HG02610 (cell line): ENCODE data around the gene TAGLN3.

Experiments
- ATAC-seq: cut with Tn5 transposase; IDR thresholded peaks from one replicate; pipeline ENCODE4 v1.9.1; 2021; ENCODE audit warnings: mild to moderate bottlenecking, moderate library complexity; ENCODE audit not compliant: unreplicated experiment

The TAGLN3 gene

GRCh38 chr3:111998636-111999483, at the start of gene TAGLN3:
Gene TAGLN3, plus strand, starts transcription at chr3:111998922. Its CDS starts 501 bp downstream, at chr3:111999423.
- peak; percentile 42 for ATAC-seq

DNA sequence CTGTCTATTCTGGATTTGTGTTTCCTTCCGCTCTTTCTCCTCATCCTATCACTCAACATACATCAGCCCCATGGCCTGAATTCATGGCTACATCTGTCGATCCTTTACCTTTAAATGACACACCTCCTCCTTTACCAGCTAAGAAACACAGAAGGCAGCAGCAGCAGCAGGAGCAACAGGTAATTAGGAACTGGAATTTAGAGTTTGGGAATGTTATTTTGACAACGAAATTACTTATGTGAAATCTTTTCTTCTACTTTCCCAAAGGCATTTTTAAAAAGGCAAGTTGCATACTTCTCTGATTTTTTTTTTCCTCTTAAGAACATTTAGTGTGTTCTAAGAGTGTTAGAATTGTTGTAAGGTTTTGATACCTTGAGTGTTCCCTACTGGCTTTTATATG, 49.0 kb upstream of the TAGLN3 start:
- no peak for ATAC-seq

- no peak for ATAC-seq
These were observed 47.7 kb upstream of the TAGLN3 start for GRCh38 chr3:111951032-111951431.

- no peak for ATAC-seq
These were observed 46.6 kb upstream of the TAGLN3 start for GRCh38 chr3:111952086-111952485.

- no peak for ATAC-seq
These were observed 45.8 kb upstream of the TAGLN3 start for GRCh38 chr3:111952866-111953450.

DNA sequence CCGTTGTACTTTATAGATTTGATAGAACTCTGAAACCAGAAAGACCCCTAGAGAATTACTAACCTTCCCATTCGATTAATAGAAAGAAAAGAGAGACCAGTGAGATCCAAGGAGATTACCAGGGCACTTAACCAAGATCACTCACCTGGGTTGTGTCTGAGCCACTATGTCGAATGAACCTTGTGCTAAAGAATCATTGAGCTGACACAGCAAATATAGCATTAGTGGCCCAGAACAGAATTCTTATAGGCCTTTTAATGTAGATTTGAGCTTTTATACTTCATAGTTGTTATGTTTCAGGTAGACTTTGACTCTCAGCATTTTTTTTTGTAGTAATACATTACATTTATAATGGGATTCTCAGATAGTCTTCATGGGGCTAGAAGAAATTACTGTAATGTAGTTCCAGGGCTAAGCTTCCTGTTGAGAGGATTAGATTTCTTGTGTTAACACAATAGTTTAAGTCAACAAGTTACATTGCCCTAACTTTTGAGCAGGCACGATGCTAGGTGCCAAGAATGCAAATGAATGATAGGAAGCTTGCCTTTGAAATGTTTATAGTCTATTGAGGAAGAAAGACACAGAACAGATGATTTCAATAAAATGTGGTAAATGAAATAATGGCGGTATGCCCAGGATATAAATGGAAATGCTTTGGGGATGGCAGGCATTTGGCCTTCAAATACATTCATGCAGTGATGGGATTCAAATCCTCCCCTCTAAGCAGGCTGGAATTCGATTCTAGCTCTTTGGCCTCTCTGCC, 44.3 kb upstream of the TAGLN3 start:
- no peak for ATAC-seq

DNA sequence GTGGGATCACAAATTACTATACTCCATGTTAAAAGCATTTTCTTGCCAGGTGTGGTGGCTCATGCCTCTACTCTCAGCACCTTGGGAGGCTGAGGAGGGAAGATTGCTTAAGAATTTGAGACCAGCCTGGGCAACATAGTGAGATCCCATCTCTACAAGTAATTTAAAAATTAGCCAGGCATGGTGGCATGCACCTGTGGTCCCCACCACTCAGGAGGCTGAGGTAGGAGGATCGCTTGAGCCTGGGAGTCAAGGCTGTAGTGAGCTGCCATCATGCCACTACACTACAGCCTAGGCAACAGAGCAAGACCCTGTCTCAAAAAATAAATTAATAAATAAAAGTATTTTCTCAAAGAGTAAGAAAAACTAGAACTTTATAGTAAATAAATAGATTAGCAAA, 42.8 kb upstream of the TAGLN3 start:
- ATAC-seq = no peak

DNA sequence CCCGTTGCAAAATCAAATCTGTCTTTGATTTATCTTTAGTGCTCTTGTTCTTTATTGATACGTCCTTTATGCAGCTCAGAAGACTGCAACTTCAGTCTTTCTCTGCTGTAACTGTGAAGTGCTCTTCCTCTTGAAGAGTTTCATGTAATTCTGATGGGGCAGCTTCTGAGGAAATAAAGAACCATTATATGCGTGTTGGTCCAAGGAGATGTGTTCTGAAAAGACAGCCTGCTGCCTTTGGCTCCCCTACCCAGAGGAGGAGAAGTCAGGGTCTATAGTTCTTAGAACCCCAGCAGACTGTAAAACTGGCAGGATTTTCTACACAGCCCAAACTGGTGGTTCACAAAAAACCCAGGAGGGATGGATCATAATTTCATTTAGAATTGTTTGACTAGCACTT, 42.3 kb upstream of the TAGLN3 start:
- ATAC-seq = no peak

DNA sequence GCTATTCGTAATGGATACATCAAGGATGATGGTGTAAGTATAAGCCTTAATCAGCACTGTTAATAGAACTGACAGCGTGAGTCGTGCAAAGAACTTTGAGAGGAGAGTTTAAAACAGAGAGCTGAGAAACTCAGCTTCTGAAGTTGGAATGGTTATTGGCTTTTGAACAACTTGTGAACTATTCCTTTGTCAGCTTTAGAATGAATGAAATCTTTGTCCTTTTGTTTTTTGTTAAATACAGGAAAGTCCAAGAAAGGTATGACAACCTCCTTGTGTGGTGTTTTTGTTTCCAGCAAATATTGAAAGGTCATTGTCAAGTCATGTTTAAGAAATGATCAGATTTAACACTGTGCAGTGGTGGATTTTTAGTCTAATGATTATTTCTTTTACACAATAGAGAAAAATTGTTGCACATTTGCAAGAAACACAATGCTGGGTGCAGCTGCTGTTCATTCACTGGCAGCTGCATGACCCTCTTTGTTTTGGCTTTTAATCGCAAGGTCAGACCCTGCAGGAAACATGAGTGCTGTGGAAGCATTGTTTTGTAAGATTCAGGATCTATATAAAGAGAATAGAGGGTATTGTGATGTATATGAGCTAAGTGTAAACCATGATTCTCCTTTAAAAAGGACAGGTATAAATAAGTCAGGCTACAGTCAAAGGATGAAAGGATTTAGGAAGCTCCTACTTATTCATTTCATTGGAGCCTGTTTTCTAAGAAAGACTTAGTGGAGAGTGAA, 41.6 kb upstream of the TAGLN3 start:
- ATAC-seq = no peak

GRCh38 chr3:111961461-111962164, 37.1 kb upstream of the TAGLN3 start:
- ATAC-seq = no peak

GRCh38 chr3:111963424-111963823, 35.3 kb upstream of the TAGLN3 start:
- ATAC-seq = no peak

GRCh38 chr3:111965484-111965883, 33.2 kb upstream of the TAGLN3 start:
- ATAC-seq = no peak

DNA sequence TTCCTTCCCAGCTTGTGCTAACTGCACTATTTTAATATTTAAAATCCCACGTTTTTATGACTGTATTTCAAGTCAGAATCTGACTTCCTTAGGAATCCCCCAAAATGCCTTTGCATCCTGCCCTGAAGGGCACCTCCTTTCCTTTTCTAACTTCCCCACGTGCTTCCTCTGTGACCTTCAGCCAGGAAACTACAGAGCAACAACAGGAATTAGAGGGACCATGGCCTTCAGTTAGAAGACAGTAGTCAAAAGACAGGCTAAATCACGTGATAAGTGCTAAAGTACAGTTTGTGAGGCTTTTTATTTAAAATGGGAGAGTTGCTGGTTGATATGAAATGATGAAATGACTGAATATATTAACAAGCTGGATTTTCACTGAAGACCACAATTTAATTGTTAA, 31.7 kb upstream of the TAGLN3 start:
- no peak for ATAC-seq

- peak; percentile 87 for ATAC-seq
These were observed 31.0 kb upstream of the TAGLN3 start for GRCh38 chr3:111967651-111968274.

GRCh38 chr3:111968319-111969054, 30.2 kb upstream of the TAGLN3 start:
- ATAC-seq = no peak

DNA sequence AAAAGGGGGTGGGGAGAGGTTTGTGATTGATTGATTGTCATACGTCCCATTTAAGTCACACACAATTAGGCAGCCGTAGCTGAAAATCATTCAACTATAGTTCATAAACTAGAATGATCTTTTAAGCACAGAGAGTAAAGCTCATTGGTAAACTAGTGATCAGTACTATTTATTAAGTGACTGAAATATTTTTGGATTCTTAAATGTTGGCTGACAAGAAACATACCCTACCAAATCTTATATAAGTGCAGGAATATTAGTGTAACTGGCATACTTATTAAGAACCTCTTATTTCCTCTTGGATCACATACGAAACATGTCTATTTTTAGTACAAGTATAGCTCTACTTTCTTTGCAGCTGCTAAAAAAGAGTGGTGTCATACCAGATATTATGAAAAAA, 28.3 kb upstream of the TAGLN3 start:
- no peak for ATAC-seq

GRCh38 chr3:111971533-111972130, 27.1 kb upstream of the TAGLN3 start:
- no peak for ATAC-seq

GRCh38 chr3:111972891-111973290, 25.8 kb upstream of the TAGLN3 start:
- ATAC-seq = no peak

DNA sequence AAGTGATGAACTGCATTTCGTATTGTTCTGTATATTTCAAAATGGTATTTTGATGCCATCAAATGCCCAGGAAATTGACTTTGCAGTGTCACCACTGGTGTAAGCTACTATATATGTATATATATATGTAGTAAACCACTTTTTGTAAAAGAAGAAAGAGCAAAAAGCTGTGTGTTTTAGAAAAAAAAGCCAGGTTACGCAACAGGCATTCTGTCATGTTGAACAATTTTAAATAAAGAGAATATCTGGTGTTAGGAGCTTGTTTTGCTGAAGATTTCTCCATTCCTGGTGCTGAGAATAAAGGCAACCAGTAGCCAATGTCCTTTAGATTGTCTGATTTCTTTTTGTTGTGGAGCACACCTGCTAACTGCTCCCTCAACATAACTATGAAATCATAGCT, 23.6 kb upstream of the TAGLN3 start:
- no peak for ATAC-seq
